ENCODE results near the gene CPA1.

The CPA1 gene

GRCh38 chr7:130356121-130356875 is 24.0 kb upstream of the CPA1 start:
- DNase-seq (ENCODE audit: low spot score): peak; percentile 60

- peak; percentile 73 for DNase-seq (ENCODE audit: low spot score)
These were observed 23.2 kb upstream of the CPA1 start for GRCh38 chr7:130356876-130357611.

- no peak for DNase-seq (ENCODE audit: low spot score)
These were observed 21.8 kb upstream of the CPA1 start for GRCh38 chr7:130358471-130358870.

GRCh38 chr7:130359276-130359857 is 20.9 kb upstream of the CPA1 start:
- DNase-seq (ENCODE audit: low spot score): no peak

- DNase-seq (ENCODE audit: low spot score): no peak
These were observed 19.8 kb upstream of the CPA1 start for GRCh38 chr7:130360518-130360917.

- DNase-seq (ENCODE audit: low spot score): no peak
These were observed 18.6 kb upstream of the CPA1 start for GRCh38 chr7:130361681-130362080.

- DNase-seq (ENCODE audit: low spot score): no peak
These were observed 18.0 kb upstream of the CPA1 start for GRCh38 chr7:130362251-130362816.

GRCh38 chr7:130363026-130363847 is 17.1 kb upstream of the CPA1 start:
- DNase-seq (ENCODE audit: low spot score): peak; percentile 64

- DNase-seq (ENCODE audit: low spot score): peak; percentile 9
These were observed 15.8 kb upstream of the CPA1 start for GRCh38 chr7:130364451-130364850.

GRCh38 chr7:130365088-130365487 is 15.2 kb upstream of the CPA1 start:
- DNase-seq (ENCODE audit: low spot score): no peak

GRCh38 chr7:130365511-130366441 is 14.5 kb upstream of the CPA1 start:
- DNase-seq (ENCODE audit: low spot score): peak; percentile 50

- peak; percentile 24 for DNase-seq (ENCODE audit: low spot score)
These were observed 13.7 kb upstream of the CPA1 start for GRCh38 chr7:130366564-130366963.

- no peak for DNase-seq (ENCODE audit: low spot score)
These were observed 13.1 kb upstream of the CPA1 start for GRCh38 chr7:130367088-130367755.

- DNase-seq (ENCODE audit: low spot score): no peak
These were observed 12.2 kb upstream of the CPA1 start for GRCh38 chr7:130367836-130368746.

GRCh38 chr7:130369110-130369711 is 11.1 kb upstream of the CPA1 start:
- DNase-seq (ENCODE audit: low spot score): no peak

- DNase-seq (ENCODE audit: low spot score): no peak
These were observed 10.3 kb upstream of the CPA1 start for GRCh38 chr7:130369831-130370550.

GRCh38 chr7:130371046-130371445 is 9.2 kb upstream of the CPA1 start:
- no peak for DNase-seq (ENCODE audit: low spot score)

All from LoVo (cell line).